Smooth muscle cell of the coronary artery (primary cell): ENCODE measurements around the gene ITGAV. TPM values are rescaled to one million over a fixed set of nuclear protein-coding genes. Genes with fewer than 3 reads are reported as not detected.

Experiments
- total RNA-seq: library from RNA; depleted of rRNA; stranded (reverse); fragments of >200 nt; gene quantifications from 2 replicates; pipeline ENCODE4 v1.2.3, GENCODE V29; 2014; ENCODE audit warnings: low replicate concordance

ITGAV gene
- 371 and 481 TPM in 2 replicates for total RNA-seq

GRCh38 chr2:186589612-186590349, at the start of gene ITGAV:
ITGAV (plus strand) TSS chr2:186590056; CDS start chr2:186590339, 283 bp downstream.

Other genes with a start within 250 kb of the ITGAV start
- 55.8 and 85.1 TPM in 2 replicates for gene ZC3H15, start 103.8 kb upstream of the ITGAV start, total RNA-seq
- gene FAM171B, start 104.0 kb downstream of the ITGAV start, total RNA-seq: 13.2 and 14.3 TPM in 2 replicates